Jurkat, Clone E6-1 (cell line): ENCODE data around the gene ZNF273.
"Not testable (repeated sequence)": the region's sequence is repeated elsewhere in the genome, so short reads cannot be mapped to it uniquely, and the experiment has no call there.

ENCODE experiments used
- DNase-seq: peaks from one replicate; pipeline ENCODE4 v3.0.0-alpha.2; 2011; ENCODE audit warnings: low read depth, low spot score
- H3K4me3 ChIP-seq: 2 replicates; pipeline ENCODE4 v1.5.1; 2011; ENCODE audit warnings: mild to moderate bottlenecking, low read length, control low read depth, moderate library complexity

The ZNF273 gene

GRCh38 chr7:64887756-64888508 lies 15.1 kb upstream of the ZNF273 start:
- no peak overlapping the region for H3K4me3 ChIP-seq
- no peak for DNase-seq

- DNase-seq, result no peak
These were observed 14.5 kb upstream of the ZNF273 start for GRCh38 chr7:64888561-64888900.

GRCh38 chr7:64888901-64889685 lies 14.0 kb upstream of the ZNF273 start:
- no peak overlapping the region for H3K4me3 ChIP-seq
- DNase-seq, result no peak

More at GRCh38 chr7:64888561-64888900, 14.5 kb upstream of the ZNF273 start:
- H3K4me3 ChIP-seq, result no peak overlapping the region

GRCh38 chr7:64889686-64890162 lies 13.3 kb upstream of the ZNF273 start:
- no peak for DNase-seq
- no peak overlapping the region for H3K4me3 ChIP-seq

- DNase-seq, H3K4me3 ChIP-seq: not testable (repeated sequence)
These were observed 12.8 kb upstream of the ZNF273 start for GRCh38 chr7:64890273-64890672.

- no peak overlapping the region for H3K4me3 ChIP-seq
- no peak for DNase-seq
These were observed 12.2 kb upstream of the ZNF273 start for GRCh38 chr7:64890761-64891362.

GRCh38 chr7:64891363-64892081 lies 11.6 kb upstream of the ZNF273 start:
- not testable (repeated sequence) for DNase-seq, H3K4me3 ChIP-seq

GRCh38 chr7:64892116-64892515 lies 11.0 kb upstream of the ZNF273 start:
- no peak for DNase-seq
- H3K4me3 ChIP-seq, result no peak overlapping the region

GRCh38 chr7:64892666-64893309 lies 10.3 kb upstream of the ZNF273 start:
- DNase-seq, result no peak
- no peak overlapping the region for H3K4me3 ChIP-seq

- H3K4me3 ChIP-seq, result no peak overlapping the region
- no peak for DNase-seq
These were observed 9.7 kb upstream of the ZNF273 start for GRCh38 chr7:64893401-64893800.

GRCh38 chr7:64902461-64902805 lies 640 bp upstream of the ZNF273 start:
- peak overlapping the region; percentile 90 for H3K4me3 ChIP-seq
- DNase-seq, result not testable (repeated sequence)

GRCh38 chr7:64904008-64904407 lies 935 bp downstream of the ZNF273 start:
- peak overlapping the region; percentile 90 for H3K4me3 ChIP-seq
- no peak for DNase-seq

- no peak for DNase-seq
- no peak overlapping the region for H3K4me3 ChIP-seq
These were observed 2.1 kb downstream of the ZNF273 start for GRCh38 chr7:64905133-64905532.

GRCh38 chr7:64905547-64905946 lies 2.5 kb downstream of the ZNF273 start:
- H3K4me3 ChIP-seq, result no peak overlapping the region
- DNase-seq, result no peak

- DNase-seq, result no peak
- no peak overlapping the region for H3K4me3 ChIP-seq
These were observed 4.7 kb downstream of the ZNF273 start for GRCh38 chr7:64907641-64908326.

- no peak overlapping the region for H3K4me3 ChIP-seq
- no peak for DNase-seq
These were observed 5.3 kb downstream of the ZNF273 start for GRCh38 chr7:64908358-64908757.

- DNase-seq, result no peak
- H3K4me3 ChIP-seq, result no peak overlapping the region
These were observed 11.5 kb downstream of the ZNF273 start for GRCh38 chr7:64914557-64914956.

GRCh38 chr7:64915301-64915700 lies 12.2 kb downstream of the ZNF273 start:
- not testable (repeated sequence) for DNase-seq, H3K4me3 ChIP-seq
